ENCODE data around the gene ZFR. TPM values are rescaled to one million over a fixed set of nuclear protein-coding genes. Genes with fewer than 3 reads are reported as not detected.

Gene ZFR
- total and polyA plus RNA-seq, 9 of the 15 experiments (the other 6 are each of a cell fraction or from before 2014, with no cell fraction given) = 35.5 to 108 (median 71.1) TPM

- TF ChIP-seq MAX (CRISPR knock-in tag; IDR thresholded peaks at IDR 0.05) (0 out of 2 replicates have a peak, but pooled peaks have one; percentile 12), GMEB1 (CRISPR knock-in tag; IDR thresholded peaks at IDR 0.05) (peak; percentile 50), NONO (IDR thresholded peaks at IDR 0.05; ENCODE audit: low read depth in 2 of 2, low read length in 1 of 2) (peak; percentile 59 to 85; a peak in 3 of 4 replicates), MYC (IDR thresholded peaks at IDR 0.05; ENCODE audit: low read depth, low read length) (0 out of 2 replicates have a peak, but pooled peaks have one; percentile 26), MYC (CRISPR knock-in tag; IDR thresholded peaks at IDR 0.05; ENCODE audit: borderline replicate concordance, low read depth) (no peak), TEAD2 (tag; IDR thresholded peaks at IDR 0.05) (no peak), TAF7 (tag; IDR thresholded peaks at IDR 0.05) (no peak), ZMIZ1 (IDR thresholded peaks at IDR 0.05; ENCODE audit: low read depth in 2 of 2, low read length in 2 of 2) (0 out of 4 replicates have a peak, but pooled peaks of 1 of the 2 experiments have one; percentile 31), CXXC5 (CRISPR knock-in tag; IDR thresholded peaks at IDR 0.05) (peak; percentile 95), NEUROD1 (IDR thresholded peaks at IDR 0.05; ENCODE audit: borderline replicate concordance, low read depth, low read length, partially characterized antibody) (peak; percentile 99), FUS (optimal IDR thresholded peaks at IDR 0.05; ENCODE audit: low read depth, low read length) (peak; percentile 78), DPF2 (IDR thresholded peaks at IDR 0.05) (no peak), RB1 (IDR thresholded peaks at IDR 0.05; ENCODE audit: low read depth) (peak; percentile 71), HNRNPL (IDR thresholded peaks at IDR 0.05; ENCODE audit: low read depth, low read length) (0 out of 2 replicates have a peak, but pooled peaks have one; percentile 30), ERF (CRISPR knock-in tag; IDR thresholded peaks at IDR 0.05) (peak; percentile 64; the same call in 1 of the 2 replicates), NFYB (IDR thresholded peaks at IDR 0.05; ENCODE audit: extremely low read depth, insufficient read length) (peak; percentile 97), ZNF224 (CRISPR knock-in tag; IDR thresholded peaks at IDR 0.05) (no peak), SREBF2 (CRISPR knock-in tag; IDR thresholded peaks at IDR 0.05) (no peak), ATF7 (IDR thresholded peaks at IDR 0.05) (peak; percentile 88), ETS1 (conservative IDR thresholded peaks at IDR 0.05; ENCODE audit: control insufficient read depth, low read depth, low read length) (peak; percentile 86; the same call in 1 of the 2 replicates), GABPA (tag; conservative IDR thresholded peaks at IDR 0.05; ENCODE audit: low read depth) (peak; percentile 79), ZFPM2 (CRISPR knock-in tag; IDR thresholded peaks at IDR 0.05) (0 out of 2 replicates have a peak, but pooled peaks have one; percentile 57)
These were observed 131.8 kb downstream of the ZFR start, which contains the start of gene MTMR12 (continued) for GRCh38 chr5:32312595-32313332.
